ENCODE data around the gene LEFTY1.

LEFTY1 gene

DNA sequence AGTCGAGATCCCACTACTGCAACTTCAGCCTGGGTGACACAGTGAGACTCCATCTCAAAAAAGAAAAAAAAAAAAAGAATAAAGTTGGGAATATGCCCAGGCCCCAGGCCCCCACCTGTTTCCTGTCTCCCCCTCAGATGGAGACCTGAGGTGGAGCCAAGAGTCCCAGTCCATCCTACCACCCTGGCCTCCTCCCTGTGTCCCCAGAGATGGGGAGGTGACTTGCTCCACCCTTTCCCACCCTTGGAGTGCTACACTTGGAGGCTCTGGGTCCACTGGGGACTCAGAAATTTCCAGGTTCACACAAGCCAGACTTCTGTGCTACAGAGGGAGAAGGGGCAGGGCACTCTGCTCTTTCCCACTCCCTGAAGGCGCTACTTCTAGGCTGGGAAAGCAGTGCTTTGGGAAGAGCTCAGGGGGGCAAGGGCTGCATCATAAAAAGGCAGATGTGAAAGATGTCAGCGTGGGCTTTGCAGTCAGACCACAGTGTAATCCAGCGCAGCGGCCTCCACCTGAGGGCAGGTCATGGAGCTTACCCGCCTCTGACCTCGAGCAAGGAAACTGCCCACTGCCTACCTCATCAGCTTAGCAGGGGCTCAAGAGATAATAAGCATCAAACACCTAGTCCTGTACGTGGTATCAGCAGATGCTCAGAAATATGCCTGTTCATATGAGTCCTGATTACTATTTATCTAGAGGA lies 20.2 kb downstream of the LEFTY1 start:
- no peak for DNase-seq

DNA sequence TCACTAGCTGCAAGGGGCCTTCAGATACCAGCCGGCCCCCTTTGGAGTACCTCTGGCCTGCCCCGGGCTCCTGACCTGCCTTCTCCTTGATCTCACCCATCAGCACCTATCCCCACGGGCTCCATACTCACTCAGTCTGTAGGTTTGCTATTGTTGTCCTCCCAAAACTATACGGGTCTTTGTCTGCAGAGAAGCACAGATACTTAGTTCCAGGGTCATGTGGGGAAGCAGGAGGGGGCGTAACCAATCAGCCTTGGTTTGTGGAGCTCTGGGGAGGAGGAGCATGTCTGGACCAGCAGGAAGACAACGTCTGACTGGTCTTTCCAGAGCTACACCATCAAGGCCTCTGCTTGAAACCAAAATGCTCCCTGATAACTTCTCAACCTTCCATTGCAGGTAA lies 22.0 kb downstream of the LEFTY1 start:
- no peak for DNase-seq

DNA sequence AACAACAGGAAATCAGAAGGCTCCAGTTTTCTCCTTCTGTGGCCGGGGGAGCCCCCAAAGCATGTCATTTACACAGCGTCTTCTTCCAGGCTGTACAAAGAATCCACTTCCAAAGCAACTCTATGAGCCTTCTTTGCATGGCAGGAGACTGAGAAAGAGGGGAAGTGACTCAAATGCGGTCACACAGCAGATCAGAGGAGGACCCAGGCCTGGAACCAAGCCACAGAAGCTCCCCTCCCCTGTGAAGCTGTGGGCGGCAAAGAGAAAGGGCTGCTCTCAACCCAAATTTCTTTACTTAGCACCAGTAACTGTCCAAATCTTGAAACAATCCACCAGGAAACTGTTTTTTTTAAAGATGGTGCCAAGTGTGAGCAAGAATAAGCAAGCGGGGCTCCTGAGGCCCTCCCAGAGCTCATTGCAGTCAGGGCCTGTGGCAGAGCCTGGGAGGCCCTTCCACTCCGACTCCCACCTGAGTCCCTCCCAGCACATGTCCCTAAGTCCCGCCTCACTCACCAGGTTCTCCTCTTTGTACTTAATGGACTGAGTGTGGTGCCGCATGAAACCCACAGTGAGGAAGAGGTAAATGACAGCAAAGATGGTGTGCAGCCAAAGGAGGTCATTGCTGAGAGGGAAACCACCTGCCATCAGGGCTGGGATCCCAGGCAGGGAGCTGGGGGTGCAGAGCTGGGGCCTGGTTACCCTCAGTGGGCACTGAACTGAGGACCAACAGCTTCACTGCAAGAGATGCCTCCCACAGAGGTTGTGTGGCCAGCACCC lies 22.7 kb downstream of the LEFTY1 start:
- DNase-seq: peak; percentile 53

DNA sequence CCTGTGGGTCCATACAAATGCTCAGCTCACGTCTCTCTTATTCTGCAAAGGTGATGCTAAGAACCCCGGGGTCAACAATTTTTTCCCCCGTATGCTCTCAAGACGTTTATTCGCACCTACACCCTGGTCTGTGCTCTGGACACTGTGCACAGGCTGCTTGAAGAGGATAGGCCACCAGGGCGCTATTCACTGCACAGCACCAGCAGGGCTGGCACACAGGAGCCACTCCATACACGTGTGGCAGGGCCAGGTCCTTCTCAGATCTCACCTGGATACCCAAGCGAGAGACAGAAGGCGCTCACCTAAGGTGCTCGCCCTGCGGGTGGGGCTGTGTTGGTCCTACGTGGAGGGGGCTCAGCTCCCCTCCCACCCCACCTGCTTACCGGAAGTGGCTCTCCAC lies 23.4 kb downstream of the LEFTY1 start:
- DNase-seq: no peak

DNA sequence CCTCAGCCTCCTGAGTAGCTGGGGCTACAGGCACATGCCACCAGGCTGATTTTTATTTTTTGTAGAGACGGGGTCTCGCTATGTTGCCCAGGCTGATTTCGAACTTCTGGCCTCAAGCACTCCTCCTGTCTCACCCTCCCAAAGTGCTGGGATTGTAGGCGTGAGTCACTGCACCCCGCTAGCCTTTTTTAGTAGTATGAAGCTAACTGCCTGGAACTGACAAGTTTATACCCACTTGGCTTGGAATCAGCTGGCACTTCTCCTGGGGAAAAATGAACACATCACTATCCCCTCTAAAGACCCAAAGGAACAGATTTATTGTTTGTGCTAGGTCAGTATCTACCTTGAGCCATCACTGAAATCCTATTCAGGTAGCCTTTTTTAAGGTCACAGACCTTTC lies 25.8 kb downstream of the LEFTY1 start:
- no peak for DNase-seq

DNA sequence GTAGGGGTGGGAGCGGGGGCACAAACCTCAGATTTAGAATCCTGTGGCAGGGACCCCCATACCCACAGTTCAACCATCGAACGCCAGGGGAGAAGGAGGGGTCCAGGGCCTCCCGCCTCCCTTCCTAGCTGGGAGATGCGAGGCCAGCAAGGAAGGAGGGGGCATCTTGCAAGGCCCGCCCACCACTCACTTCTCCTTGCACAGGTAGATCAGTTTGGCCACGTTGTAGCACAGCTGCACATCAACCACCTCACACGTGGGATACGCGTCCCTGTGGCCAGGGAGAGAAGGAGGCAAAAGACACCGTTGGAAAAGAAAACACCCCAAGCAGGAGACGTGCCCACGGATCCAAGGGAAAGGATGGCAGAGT lies 26.4 kb downstream of the LEFTY1 start:
- no peak for DNase-seq

DNA sequence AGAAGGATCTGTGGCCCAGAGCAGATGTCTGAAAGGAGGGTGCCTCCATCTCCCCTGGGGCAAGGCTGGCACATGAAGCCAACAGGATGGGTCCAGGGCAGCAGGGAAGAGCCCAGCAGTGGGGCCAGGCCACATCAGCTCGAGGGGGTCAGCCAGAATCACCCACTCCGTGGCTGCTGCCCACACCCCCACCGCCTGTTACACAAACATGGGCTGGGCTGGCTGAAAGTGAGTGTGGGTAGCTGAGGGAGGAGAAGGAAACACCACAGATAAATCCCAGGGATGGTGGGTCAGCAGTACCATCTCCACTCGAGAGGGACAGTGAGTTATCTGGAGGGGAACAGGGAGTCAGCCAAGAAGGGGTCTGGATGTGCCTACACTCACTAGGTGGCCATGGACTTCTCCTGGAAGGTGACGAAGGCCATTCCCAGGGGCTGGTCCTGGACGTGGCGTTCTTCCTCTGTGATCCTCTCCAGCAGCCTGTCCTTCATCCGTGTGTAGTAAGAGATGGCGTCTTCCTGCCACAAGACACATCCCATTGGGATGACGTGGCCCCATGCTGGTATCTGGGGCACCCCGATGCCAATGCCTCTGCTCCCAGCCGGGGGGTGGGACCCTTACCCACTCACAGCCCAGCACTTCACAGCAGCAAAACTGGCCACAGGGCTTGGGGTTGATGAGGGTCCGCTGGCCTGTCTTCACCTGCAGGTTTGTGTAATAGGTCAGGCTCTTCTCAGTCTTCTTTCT lies 26.9 kb downstream of the LEFTY1 start:
- DNase-seq: no peak

DNA sequence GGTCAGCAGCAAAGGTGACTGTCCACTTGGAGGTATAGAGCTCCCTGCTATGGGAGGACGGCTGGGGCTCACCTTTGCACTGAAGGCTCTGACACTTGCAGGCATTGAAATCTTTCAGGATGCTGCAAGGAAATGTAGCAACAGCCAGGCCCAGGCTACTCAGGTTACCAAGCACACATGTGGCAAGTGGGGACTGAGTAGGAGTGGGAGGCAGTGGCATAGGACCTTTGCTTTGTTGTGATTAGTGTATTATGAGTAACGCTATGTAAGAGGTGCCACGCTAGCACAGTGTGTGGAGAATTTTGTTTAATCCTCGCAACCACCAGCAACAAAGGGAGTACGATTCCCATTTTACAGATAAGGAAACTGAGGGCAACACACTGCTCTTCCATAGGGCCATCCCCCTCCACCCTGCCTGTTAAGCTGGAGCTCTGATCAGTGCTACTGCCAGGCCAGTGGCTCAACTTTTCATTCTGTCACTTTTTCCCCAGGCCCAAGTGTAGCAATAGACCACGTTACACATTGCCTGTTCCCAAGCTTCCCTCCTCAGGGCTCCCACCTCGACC lies 28.0 kb downstream of the LEFTY1 start:
- DNase-seq: no peak

DNA sequence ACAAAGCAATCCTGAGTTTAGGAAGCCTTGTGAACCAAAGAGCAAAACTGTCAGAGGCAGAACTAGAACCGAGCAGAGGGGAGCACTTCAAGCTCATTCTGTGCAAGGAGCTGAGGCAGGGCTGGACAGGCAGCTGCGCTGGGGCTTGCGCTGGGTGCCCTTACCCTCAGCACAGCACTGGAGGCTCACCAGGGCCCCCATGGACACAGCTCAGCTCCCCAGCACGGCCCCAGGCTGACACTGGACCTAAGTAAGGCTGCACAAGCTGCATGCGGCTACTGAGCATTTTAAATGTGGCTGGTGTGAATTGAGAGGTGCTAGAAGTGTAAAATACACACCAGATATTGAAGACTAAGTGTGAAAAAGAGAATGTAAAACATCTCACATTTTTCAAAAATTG lies 28.8 kb downstream of the LEFTY1 start:
- no peak for DNase-seq

DNA sequence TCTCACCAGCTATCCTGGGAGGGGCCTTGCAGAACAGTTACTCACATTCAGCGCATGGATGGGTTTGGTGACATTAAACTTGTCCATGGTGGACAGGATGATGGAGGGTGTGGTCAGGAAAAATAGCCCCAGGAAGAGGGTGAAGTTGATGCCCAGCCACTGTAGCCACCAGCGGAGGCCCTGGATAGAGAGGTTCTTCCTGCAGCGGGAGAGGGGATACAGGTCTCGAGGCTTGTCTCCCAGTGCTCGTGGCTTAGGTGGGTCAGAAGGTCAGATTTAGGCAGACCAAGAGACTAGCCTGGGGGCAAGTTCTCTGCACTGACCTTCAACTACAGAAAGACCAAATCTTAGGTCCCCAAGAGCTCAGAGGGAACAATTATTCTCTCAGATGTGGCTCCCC lies 29.8 kb downstream of the LEFTY1 start:
- DNase-seq: no peak

DNA sequence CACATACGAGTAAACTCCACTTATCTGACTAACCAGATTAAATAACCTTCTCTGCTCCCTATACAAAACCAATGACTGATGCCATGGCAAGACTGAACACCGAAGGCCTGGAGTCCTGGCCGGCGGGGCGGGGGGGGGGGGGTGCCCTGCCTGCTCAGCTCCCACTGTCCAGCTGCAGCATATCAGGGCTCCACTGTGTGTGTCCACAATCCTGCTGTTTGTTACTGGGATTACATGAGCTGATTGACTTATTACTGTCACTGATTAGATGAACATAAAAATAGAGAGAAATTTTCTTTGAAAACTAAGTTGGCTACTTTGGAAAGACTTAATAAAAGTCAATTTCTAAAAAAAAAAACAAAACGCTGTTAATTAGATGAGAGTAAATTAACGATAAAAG lies 31.7 kb downstream of the LEFTY1 start:
- DNase-seq: no peak

DNA sequence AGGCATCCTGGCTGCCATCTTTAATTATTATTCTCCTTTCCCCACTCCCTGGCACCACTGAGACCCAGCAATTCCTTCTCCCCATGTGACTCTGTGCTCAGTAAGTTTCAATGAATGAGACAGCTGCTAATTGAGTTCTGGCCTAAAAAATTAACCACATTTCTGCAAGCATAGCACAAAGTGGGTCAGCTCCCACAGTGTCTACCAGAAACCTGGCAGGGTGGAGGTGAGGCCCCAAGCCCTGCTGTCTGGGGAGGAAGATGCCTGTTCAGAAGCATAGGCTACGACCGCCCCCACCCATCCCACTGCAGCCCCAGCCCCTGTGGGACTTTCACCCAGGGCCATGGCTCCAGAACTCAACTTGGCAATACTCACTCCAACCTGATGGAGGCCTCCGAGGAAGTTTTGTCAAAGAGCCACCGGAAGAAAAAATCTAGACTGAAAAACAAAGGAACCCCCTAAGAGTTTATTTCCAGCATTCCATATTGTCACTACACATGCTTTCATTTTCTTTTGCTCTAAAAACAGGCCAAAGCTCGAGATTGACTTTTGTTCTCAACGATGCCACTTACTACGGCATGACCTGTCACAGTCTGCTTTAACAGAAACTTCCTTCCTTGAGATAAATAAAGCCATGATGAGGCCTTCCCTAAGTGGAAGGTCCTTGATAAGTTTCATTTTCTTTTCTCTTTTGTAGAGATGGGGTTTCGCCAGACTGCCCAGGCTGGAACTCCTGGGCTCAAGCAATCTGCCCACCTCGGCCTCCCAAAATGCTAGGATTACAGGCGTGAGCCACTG lies 33.2 kb downstream of the LEFTY1 start:
- no peak for DNase-seq

DNA sequence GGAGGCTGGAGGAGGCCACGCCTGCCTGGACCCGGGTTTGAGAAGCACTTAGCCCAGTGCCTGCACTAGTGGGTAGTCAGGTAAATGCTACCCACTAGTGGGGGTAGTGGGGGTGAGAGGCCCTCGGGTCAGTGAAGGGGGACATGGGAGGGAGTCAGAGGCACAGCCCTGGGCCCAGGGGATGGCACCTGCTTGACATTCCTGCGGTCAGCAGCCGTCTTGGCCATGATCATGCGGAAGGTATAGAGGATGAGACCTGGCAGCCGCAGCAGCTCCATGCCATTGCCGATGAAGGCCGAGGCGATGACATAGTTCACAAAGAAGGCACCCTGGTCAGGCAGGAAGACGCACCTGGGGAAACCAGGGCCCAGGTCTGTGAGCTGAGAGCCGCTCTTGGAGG lies 35.5 kb downstream of the LEFTY1 start:
- DNase-seq: no peak

DNA sequence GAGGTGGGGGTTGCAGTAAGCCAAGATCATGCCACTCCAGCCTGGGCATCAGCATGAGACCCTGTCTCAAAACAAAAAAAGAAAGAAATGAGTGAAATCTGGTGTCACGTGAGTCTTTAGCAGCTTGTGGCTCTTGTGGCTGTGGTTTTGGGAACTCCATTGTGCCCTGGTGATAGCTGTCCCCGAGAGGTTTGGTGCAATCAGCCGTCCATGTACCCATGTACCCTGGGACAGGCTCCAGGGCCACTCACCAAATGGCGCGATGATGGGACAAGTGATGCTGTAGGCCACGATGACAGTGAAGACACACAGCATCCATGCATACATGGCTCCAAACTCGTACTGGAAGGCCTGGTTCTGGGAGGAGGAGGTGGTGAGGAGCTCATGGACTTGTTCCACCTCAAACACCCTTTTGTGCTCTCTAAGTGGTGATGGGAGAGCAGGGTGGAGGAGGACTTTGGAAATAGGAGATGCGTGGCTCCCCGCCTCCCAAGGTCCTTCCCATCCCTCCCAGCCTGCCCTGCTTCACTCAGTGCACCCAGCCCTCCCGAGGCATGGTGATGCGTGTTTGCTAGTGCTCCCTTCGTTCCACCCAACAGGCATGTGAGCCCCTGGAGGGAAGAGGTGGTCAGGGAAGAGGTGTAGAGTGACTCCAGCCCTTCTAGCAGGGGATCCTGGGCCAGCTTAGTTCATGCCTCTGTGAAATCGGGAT lies 36.4 kb downstream of the LEFTY1 start:
- no peak for DNase-seq

DNA sequence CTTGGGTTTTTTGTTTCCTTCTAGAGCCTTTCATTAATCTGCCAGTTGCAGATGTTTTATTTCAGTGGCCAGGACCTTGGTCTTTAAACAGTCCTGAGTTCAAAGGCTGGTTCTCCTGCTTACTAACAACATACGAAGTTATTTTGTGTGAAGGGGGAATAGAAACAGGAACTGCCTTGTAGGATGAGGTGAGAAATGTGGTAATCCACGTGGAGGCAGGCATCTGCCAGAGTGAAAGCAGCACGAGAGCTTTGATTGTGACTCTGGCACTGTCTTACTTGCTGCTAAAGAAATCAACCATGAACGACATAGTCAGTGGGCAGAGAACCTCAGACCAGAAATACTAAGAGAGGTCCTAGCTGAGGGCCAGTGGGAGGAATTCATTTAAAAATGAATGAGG lies 37.1 kb downstream of the LEFTY1 start:
- DNase-seq: no peak

DNA sequence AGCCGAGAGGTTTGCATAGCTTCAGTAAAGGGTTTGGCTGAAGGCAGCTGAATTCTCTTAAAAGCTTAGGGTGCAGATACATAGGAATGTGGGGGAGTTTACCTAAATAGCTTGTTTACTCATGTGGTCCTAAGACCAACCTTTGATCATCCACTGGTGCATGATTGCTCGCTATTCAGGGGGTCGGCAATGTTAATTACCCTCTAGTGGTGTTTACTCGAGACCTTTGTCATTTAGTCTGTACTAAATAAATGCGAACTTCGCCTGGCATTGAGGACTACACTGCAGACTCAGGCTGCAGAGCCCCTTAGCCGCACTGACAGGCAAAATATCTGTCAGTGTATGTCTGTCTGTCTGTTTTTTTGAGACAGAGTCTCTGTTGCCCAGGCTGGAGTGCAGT lies 38.6 kb downstream of the LEFTY1 start:
- DNase-seq: no peak

DNA sequence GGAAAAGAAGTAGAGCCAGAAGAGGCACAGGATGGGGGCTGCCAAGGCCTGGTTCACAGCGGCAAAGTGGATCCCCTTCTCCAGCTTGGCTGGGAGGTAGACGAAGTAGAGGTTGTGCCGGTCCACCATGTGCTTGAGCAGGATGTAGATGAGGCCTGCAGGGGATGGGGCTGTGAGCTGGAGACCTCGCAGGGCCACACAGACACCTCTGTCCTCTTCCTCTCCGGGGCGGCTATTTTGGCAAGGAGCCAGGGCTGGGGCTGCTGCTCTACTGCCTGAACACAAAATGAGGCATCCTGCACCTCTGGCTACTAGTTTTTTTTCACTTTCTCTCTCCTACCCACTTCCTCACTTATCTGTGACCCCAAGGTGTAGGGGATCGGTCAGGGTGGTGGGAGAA lies 39.0 kb downstream of the LEFTY1 start:
- DNase-seq: peak; percentile 73

DNA sequence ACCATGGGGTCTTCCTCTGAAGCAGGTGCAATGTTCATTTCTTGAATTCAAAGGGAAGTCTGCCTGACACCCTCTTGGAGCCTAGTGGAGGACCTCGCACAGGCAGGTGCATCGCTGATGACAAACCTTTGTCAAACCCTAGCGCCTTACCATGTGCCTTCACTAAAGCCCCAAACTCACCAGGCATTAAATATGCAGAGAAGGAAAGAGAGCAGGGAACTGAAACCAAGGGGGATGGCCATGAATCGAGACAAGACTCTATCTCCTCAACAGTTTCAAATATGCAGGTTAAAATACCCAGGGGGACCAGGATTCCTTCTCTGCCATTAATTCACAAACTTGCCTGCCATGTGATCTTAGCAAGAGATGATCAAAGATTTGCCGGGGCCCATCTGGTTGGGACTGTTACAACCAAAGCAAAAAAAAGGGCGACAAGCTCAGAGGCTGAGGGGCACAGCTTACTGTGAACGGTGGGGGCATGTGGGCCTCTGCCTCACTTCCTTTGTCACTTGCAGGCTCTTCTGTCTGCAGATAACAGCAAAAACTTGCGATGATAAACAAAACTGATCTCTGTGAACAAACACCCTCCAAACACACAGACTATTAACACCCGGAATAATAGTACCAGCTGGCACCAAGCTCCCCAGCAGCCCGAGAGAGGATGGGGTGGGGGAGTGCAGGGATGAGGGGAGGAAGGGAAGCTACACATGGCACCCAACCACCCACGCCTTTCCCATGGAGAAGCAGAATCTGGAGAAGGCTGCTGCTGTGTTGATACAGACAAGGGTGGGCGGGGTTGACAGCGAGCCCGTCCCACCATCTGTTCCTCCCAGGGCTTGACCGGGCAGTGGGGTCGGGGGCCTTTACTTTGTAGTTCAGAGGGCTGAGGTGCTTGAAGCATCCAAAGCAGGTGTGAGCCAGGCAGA lies 40.7 kb downstream of the LEFTY1 start:
- DNase-seq: peak; percentile 50

DNA sequence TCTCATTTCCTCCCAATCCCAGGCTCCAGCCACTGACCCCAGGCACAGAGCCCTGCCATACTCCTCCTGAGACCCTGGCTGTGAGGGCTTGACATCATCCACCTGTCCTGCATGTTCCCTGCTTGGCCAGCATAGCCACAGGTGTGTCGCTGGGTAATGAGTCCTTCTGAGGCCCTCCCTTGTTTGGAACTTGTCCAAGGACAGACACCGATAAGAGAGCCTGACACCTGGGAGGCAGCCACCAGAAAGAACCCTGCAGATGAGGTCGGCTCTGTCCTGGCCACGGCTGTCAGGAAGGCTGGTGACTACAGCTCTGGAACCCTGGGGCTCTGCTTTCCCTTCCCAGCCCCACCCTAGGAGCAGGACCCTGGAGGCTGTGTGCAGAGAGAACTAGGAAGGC lies 41.3 kb downstream of the LEFTY1 start:
- DNase-seq: no peak

DNA sequence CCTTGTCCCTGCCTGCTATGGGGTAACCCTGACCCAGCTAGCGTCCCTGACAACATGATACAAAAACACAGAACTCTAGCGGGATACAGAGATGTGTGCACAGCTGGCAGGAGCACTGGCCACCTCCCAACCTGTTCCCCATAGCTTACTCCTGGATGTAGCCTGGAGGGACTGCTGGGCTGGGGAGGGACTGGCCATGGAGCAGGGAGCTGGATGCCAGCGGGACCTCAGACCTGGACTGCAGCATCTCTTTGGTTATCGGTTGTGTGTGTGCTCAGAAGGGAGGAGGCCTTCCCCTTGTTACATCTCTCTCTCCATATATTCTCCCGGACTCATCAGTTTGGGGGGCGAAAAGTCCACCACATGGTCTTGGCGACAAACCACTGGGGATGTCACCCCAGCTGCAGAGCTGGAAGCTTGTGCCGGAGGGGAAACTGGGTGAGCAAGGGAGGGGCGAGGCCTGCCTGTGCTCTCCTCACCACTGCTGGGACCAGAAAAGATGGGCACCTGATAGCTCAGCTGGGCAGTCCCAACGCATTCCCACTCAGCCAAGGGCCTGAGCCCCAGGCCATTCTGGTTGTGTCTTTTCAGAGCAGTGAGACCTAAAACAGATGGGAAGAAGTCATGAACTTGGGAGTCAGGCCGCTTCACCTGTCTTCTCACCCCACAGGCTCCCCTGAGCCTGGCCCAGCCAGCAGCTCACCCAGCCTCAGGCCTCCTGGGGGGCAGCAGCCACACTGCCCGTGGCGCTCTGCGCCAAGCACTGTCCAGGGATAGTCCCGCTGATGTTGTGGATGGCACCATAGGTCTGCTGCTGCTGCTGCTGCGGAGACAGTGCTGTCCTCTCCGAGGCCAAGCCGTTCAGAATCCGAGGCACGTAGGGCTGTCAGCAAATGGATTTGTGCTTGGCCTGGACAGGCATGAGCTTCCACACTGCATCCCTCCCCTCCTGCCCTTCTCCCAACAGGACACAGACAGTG lies 42.3 kb downstream of the LEFTY1 start:
- DNase-seq: no peak

Measured in hematopoietic multipotent progenitor cell treated with erythropoietin and hydrocortisone succinate and interleukin-3 and kit ligand, for 8 days (in vitro differentiated cells).